K562 (cell line): ENCODE measurements around the gene ZNF862. TPM values are rescaled to one million over a fixed set of nuclear protein-coding genes. Genes with fewer than 3 reads are reported as not detected.

Experiments
- CBFA2T2 ChIP-seq: fragments of 450-650 bp; conservative IDR thresholded peaks from 2 replicates; pipeline ENCODE4 v1.6.1; 2017; ENCODE audit warnings: mild to moderate bottlenecking
- FIP1L1 ChIP-seq: fragments of 200-400 bp; formaldehyde crosslinking; IDR thresholded peaks from 2 replicates; pipeline ENCODE4 v1.6.1; 2018; ENCODE audit warnings: mild to moderate bottlenecking, low read depth, low read length; ENCODE audit not compliant: poor library complexity, severe bottlenecking
- MAZ ChIP-seq, 2 experiments: fragments of 450-650 bp in 1 of 2; sonication (generic) in 1 of 2; formaldehyde crosslinking; IDR thresholded peaks in 1 of 2; conservative IDR thresholded peaks in 1 of 2; 2 replicates each; pipeline versions ENCODE4 v1.4.0 to v1.5.0; 2020; ENCODE audit warnings: mild to moderate bottlenecking in 1 of 2, missing genetic modification reagents in 1 of 2
- MIER1 ChIP-seq: fragments of 450-650 bp; IDR thresholded peaks from 2 replicates; pipeline ENCODE4 v1.6.1; 2016; ENCODE audit warnings: antibody characterized with exemption, mild to moderate bottlenecking, low read depth
- MTA3 ChIP-seq: fragments of 450-650 bp; formaldehyde crosslinking; IDR thresholded peaks from 2 replicates; pipeline ENCODE4 v1.6.1; 2017; ENCODE audit warnings: mild to moderate bottlenecking, borderline replicate concordance
- RFX7 ChIP-seq: fragments of 250-450 bp; sonication (Bioruptor Pico); IDR thresholded peaks from 2 replicates; pipeline ENCODE4 v1.5.1; 2021; ENCODE audit warnings: mild to moderate bottlenecking
- ZNF224 ChIP-seq: sonication (generic); formaldehyde crosslinking; IDR thresholded peaks from 2 replicates; pipeline ENCODE4 v1.8.0; 2022; ENCODE audit warnings: mild to moderate bottlenecking, missing genetic modification reagents
- polyA plus RNA-seq, 8 experiments: library from polyadenylated mRNA; depleted of rRNA in 4 of 8; stranded (reverse) in 5 of 8; unstranded in 3 of 8; fragments of >200 nt; fragmentation: Nextera tagmentation in 2 of 8; fragmentation: Illumina TruSeq in 1 of 8; extraction: Ambion mirVana in 2 of 8; extraction: Trizol in 1 of 8; gene quantifications; 2 replicates each; pipeline versions ENCODE4 v1.2.1 to v1.2.3, GENCODE V29; 2011 to 2014; ENCODE audit warnings: inconsistent platforms in 1 of 8, missing spikeins in 1 of 8
- total RNA-seq, 7 experiments: library from RNA; depleted of rRNA in 6 of 7; stranded (reverse); fragments of >200 nt in 6 of 7; fragmentation: Illumina TruSeq in 2 of 7; extraction: Trizol in 2 of 7; gene quantifications; 2 replicates each; pipeline versions ENCODE4 v1.2.1 to v1.2.3, GENCODE V29; 2011 to 2021; ENCODE audit warnings: low replicate concordance in 1 of 7
- TF ChIP-seq, protein P1 (sequence below), 2 experiments: fragments of 450-650 bp; formaldehyde crosslinking in 1 of 2; IDR thresholded peaks; 2 replicates each; pipeline versions ENCODE4 v1.4.0 to v1.6.1; 2014 to 2020; ENCODE audit warnings: mild to moderate bottlenecking in 2 of 2, borderline replicate concordance in 1 of 2, low read depth in 1 of 2
- TF ChIP-seq, protein P2 (sequence below): conservative IDR thresholded peaks from 2 replicates; pipeline ENCODE4 v1.6.1; 2011; ENCODE audit warnings: low read depth, mild to moderate bottlenecking, low read length; ENCODE audit not compliant: control insufficient read depth
- TF ChIP-seq, protein P3 (sequence below): fragments of 250-450 bp; sonication (Bioruptor Pico); IDR thresholded peaks from 2 replicates; pipeline ENCODE4 v1.9.0; 2021; ENCODE audit warnings: mild to moderate bottlenecking, inconsistent platforms
- TF ChIP-seq, protein P4 (sequence below): fragments of 250-450 bp; sonication (Bioruptor Pico); IDR thresholded peaks from 2 replicates; pipeline ENCODE4 v1.5.0; 2021

The ZNF862 gene
- total and polyA plus RNA-seq, 9 of the 15 experiments (the other 6 are each of a cell fraction or from before 2014, with no cell fraction given), result 1.1 to 3.9 (median 2.6) TPM

DNA sequence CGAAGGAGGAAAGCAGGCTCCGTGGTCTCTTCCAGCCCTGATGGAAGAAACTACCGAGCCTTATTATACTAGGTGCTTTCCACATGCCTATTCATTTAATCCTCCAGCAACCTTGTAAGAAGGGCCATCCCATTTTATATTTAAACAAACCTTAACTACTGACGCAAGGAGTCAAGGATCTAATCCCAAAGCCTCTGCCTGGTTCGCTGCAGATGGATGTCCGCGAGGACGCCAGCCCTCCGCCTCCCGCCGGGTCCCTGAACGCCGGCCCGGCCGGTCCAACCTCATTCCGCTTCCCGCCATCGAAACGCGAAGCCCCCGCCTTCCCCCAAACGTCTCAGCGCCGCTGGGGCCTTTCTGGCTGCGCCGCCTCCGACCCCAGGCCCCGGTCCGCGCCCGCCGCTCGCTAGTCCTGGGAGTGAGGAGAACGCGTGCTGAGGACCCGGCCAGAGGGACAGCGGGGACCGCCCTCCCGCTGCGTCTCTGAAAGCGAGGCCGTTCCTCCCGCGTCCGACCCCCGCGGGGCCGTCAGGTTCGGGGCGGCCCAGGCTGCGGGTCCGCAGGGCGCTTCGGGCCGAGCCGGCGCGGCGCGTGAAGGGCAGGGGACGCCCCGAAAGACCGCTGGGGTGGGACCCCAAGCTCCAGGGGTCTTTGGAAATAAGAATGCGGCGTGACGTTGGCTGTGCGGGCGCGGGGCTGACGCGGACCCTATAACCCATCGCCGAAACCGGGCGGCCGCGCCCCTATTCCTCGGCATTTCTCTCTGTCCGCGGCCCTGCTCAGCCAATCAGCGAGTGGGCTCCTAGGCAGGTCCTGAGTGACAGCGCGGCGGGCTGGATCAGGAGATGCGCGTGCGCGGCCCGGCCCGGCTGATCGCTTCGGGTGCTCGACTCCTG, 35.1 kb downstream of the ZNF862 start, which contains the start of gene ATP6V0E2 (continued):
- TF ChIP-seq, protein P1, sequence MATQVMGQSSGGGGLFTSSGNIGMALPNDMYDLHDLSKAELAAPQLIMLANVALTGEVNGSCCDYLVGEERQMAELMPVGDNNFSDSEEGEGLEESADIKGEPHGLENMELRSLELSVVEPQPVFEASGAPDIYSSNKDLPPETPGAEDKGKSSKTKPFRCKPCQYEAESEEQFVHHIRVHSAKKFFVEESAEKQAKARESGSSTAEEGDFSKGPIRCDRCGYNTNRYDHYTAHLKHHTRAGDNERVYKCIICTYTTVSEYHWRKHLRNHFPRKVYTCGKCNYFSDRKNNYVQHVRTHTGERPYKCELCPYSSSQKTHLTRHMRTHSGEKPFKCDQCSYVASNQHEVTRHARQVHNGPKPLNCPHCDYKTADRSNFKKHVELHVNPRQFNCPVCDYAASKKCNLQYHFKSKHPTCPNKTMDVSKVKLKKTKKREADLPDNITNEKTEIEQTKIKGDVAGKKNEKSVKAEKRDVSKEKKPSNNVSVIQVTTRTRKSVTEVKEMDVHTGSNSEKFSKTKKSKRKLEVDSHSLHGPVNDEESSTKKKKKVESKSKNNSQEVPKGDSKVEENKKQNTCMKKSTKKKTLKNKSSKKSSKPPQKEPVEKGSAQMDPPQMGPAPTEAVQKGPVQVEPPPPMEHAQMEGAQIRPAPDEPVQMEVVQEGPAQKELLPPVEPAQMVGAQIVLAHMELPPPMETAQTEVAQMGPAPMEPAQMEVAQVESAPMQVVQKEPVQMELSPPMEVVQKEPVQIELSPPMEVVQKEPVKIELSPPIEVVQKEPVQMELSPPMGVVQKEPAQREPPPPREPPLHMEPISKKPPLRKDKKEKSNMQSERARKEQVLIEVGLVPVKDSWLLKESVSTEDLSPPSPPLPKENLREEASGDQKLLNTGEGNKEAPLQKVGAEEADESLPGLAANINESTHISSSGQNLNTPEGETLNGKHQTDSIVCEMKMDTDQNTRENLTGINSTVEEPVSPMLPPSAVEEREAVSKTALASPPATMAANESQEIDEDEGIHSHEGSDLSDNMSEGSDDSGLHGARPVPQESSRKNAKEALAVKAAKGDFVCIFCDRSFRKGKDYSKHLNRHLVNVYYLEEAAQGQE (IDR thresholded peaks at IDR 0.05; ENCODE audit: borderline replicate concordance), result peak; percentile 79
- TF ChIP-seq, protein P1 (CRISPR knock-in tag; IDR thresholded peaks at IDR 0.05; ENCODE audit: low read depth), result peak; percentile 27; the same call in 1 of the 2 replicates
- TF ChIP-seq, protein P2, sequence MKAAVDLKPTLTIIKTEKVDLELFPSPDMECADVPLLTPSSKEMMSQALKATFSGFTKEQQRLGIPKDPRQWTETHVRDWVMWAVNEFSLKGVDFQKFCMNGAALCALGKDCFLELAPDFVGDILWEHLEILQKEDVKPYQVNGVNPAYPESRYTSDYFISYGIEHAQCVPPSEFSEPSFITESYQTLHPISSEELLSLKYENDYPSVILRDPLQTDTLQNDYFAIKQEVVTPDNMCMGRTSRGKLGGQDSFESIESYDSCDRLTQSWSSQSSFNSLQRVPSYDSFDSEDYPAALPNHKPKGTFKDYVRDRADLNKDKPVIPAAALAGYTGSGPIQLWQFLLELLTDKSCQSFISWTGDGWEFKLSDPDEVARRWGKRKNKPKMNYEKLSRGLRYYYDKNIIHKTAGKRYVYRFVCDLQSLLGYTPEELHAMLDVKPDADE, result no peak; the same call in 1 of the 2 replicates
- TF ChIP-seq, protein P3, sequence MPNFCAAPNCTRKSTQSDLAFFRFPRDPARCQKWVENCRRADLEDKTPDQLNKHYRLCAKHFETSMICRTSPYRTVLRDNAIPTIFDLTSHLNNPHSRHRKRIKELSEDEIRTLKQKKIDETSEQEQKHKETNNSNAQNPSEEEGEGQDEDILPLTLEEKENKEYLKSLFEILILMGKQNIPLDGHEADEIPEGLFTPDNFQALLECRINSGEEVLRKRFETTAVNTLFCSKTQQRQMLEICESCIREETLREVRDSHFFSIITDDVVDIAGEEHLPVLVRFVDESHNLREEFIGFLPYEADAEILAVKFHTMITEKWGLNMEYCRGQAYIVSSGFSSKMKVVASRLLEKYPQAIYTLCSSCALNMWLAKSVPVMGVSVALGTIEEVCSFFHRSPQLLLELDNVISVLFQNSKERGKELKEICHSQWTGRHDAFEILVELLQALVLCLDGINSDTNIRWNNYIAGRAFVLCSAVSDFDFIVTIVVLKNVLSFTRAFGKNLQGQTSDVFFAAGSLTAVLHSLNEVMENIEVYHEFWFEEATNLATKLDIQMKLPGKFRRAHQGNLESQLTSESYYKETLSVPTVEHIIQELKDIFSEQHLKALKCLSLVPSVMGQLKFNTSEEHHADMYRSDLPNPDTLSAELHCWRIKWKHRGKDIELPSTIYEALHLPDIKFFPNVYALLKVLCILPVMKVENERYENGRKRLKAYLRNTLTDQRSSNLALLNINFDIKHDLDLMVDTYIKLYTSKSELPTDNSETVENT, result 0 out of 2 replicates have a peak, but pooled peaks have one; percentile 15
- TF ChIP-seq RFX7 (CRISPR knock-in tag) (no peak), ZNF224 (CRISPR knock-in tag) (0 out of 2 replicates have a peak, but pooled peaks have one; percentile 18), FIP1L1 (peak; percentile 75), CBFA2T2 (no peak), MAZ (CRISPR knock-in tag; conservative IDR thresholded peaks at IDR 0.05 in 1 of 2, IDR thresholded peaks at IDR 0.05 in 1 of 2) (peak; percentile 29 to 55; a peak in 2 of 4 replicates), MIER1 (no peak), MTA3 (no peak; the same call in 1 of the 2 replicates)
- TF ChIP-seq, protein P4, sequence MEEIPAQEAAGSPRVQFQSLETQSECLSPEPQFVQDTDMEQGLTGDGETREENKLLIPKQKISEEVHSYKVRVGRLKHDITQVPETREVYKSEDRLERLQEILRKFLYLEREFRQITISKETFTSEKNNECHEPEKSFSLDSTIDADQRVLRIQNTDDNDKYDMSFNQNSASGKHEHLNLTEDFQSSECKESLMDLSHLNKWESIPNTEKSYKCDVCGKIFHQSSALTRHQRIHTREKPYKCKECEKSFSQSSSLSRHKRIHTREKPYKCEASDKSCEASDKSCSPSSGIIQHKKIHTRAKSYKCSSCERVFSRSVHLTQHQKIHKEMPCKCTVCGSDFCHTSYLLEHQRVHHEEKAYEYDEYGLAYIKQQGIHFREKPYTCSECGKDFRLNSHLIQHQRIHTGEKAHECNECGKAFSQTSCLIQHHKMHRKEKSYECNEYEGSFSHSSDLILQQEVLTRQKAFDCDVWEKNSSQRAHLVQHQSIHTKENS (CRISPR knock-in tag), result no peak
